CD4-positive, alpha-beta T cell treated with Interleukin-17A for 1 hour (primary cell): Measurements from ENCODE around the gene LAT.
A peak's percentile ranks its signal among the peaks of the same experiment; 100 is the strongest.
"Not testable (repeated sequence)": the region's sequence is repeated elsewhere in the genome, so short reads cannot be mapped to it uniquely, and the experiment has no call there.

Source experiments
- DNase-seq: peaks from one replicate; pipeline ENCODE4 v3.0.0-alpha.2; 2020

The LAT gene

GRCh38 chr16:28984619-28985135 is at the start of gene LAT:
Gene LAT, plus strand, starts transcription at chr16:28985052. Its CDS starts 366 bp downstream, at chr16:28985418.
- DNase-seq, result peak; percentile 82

- no peak for DNase-seq
These were observed 49.5 kb upstream of the LAT start for GRCh38 chr16:28935346-28935745.

- DNase-seq, result peak; percentile 90
These were observed 48.7 kb upstream of the LAT start for GRCh38 chr16:28935924-28936783.

GRCh38 chr16:28936784-28937155 is 48.1 kb upstream of the LAT start:
- DNase-seq, result no peak

- DNase-seq, result no peak
These were observed 47.5 kb upstream of the LAT start for GRCh38 chr16:28937222-28937876.

GRCh38 chr16:28938721-28939120 is 46.1 kb upstream of the LAT start:
- DNase-seq, result no peak

GRCh38 chr16:28939825-28940224 is 45.0 kb upstream of the LAT start:
- DNase-seq, result not testable (repeated sequence)

- no peak for DNase-seq
These were observed 41.6 kb upstream of the LAT start for GRCh38 chr16:28943281-28943680.

GRCh38 chr16:28946681-28947080 is 38.2 kb upstream of the LAT start:
- DNase-seq, result no peak

GRCh38 chr16:28950648-28951409 is 34.0 kb upstream of the LAT start, which contains the start of gene NFATC2IP:
Gene NFATC2IP, plus strand, starts transcription at chr16:28950937. Its CDS starts 75 bp downstream, at chr16:28951012.
- DNase-seq, result peak; percentile 100

GRCh38 chr16:28951410-28951943 is 33.4 kb upstream of the LAT start:
- no peak for DNase-seq

GRCh38 chr16:28958216-28958615 is 26.6 kb upstream of the LAT start:
- DNase-seq, result no peak

GRCh38 chr16:28958836-28959235 is 26.0 kb upstream of the LAT start:
- DNase-seq, result no peak

GRCh38 chr16:28964072-28964471 is 20.8 kb upstream of the LAT start:
- DNase-seq, result no peak

- DNase-seq, result no peak
These were observed 20.4 kb upstream of the LAT start for GRCh38 chr16:28964496-28964895.

- DNase-seq, result no peak
These were observed 17.7 kb upstream of the LAT start for GRCh38 chr16:28967156-28967555.

- not testable (repeated sequence) for DNase-seq
These were observed 15.2 kb upstream of the LAT start for GRCh38 chr16:28969696-28970095.

- DNase-seq, result peak; percentile 22
These were observed 10.8 kb upstream of the LAT start for GRCh38 chr16:28974007-28974436.

GRCh38 chr16:28974437-28975157 is 10.3 kb upstream of the LAT start, which contains the start of gene SPNS1:
Gene SPNS1, plus strand, starts transcription at chr16:28974778. Its CDS starts 374 bp downstream, at chr16:28975152.
- peak; percentile 93 for DNase-seq

- DNase-seq, result no peak
These were observed 9.7 kb upstream of the LAT start for GRCh38 chr16:28975158-28975599.

- DNase-seq, result peak; percentile 58
These were observed 6.9 kb upstream of the LAT start for GRCh38 chr16:28977703-28978662.
